Stimulated activated CD4-positive, alpha-beta T cell treated with anti-CD3 and anti-CD28 coated beads, Interleukin-12 subunit alpha, Interleukin-12 subunit beta, amount 100 ng/mL, for 48 hours (primary cell): Measurements from ENCODE around the gene EZH1.
"Not testable (repeated sequence)": the region's sequence is repeated elsewhere in the genome, so short reads cannot be mapped to it uniquely, and the experiment has no call there.

Experiments used
- DNase-seq, 3 donors: peaks; one replicate each; pipeline ENCODE4 v3.0.0-alpha.2; 2020; ENCODE audit warnings: low read depth in 2 of 3, low spot score in 1 of 3

EZH1 gene

DNA sequence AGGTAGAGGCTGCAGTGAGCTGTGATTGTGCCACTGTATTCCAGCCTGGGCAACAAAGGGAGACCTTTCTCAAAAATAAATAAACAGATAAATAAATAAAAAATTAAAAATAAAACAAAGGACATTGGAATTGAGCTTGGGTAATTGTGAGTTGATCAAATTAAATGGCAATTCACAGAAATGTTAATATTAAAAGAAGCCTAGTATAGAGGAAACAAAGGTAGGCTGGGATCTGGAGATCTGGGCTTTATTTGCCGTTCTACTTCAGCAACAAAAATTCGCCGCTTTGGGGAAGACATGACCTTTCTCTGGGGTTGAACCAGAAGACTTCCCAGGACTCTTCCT is 28.1 kb upstream of the EZH1 start:
- DNase-seq, result no peak

DNA sequence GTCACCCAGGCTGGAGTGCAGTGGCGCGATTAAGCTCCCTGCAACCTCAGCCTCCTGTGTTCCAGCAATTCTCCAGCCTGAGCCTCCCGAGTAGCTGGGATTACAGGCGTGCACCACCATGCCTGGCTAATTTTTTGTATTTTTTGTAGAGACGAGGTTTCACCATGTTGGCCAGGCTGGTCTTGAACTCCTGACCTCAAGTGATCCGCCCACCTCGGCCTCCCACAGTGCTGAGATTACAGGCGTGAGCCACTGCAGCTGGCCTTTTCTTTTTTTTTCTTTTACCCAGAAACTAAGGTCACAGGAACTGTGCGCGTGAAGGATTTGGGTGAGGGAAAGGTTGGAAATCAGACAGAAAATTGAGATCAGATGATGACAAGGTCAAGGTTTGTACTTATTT is 25.1 kb upstream of the EZH1 start:
- not testable (repeated sequence) for DNase-seq

DNA sequence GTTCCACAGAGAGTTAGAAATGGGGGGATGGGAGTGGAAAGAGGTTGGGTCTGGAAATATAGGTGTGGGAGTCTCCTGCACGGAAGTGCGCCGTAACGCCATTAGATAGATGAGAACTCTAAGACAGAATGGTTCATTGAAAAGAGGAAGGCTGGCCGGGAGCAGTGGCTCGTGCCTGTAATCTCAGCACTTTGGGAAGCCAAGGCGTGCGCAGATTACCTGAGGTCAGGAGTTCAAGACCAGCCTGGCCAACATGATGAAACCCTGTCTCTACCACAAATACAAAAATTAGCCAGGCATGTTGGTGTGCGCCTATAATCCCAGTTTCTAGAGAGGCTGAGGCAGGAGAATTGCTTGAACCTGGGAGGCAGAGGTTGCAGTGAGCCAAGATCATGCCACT is 23.2 kb upstream of the EZH1 start:
- DNase-seq, result not testable (repeated sequence)

DNA sequence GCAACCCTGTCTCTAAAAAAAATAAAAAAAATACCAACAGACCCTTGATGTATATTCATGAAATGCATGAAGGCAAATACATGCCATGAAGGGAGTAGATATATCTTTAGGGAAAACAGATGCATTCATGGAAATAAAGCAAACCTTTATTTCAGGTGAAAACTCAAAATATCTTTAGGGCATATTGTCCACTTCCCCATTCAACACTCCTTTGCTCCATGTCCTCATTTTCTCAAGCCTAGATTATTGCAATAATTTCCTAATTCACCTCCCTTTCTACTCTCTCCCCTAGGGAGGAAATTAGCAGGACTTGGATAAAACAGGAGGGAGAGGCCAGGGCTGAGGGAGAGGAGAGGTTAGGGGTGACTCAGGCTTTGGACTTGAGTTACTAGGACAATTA is 22.7 kb upstream of the EZH1 start:
- DNase-seq, result no peak

DNA sequence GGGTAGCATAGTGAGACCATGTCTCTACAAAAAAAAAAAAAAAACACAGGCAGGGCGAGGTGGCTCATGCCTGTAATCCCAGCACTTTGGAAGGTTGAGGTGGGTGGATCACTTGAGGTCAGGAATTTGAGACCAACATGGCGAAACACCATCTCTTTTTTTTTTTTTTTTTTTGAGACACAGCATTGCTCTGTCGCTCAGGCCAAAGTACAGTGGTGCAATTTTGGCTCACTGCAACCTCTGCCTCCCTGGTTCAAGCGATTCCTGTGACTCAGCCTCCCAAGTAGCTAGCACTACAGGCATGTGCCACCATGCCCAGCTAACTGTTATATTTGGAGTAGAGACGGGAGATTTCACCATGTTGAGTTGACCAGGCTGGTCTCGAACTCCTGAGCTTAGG is 21.3 kb upstream of the EZH1 start:
- DNase-seq, result no peak

DNA sequence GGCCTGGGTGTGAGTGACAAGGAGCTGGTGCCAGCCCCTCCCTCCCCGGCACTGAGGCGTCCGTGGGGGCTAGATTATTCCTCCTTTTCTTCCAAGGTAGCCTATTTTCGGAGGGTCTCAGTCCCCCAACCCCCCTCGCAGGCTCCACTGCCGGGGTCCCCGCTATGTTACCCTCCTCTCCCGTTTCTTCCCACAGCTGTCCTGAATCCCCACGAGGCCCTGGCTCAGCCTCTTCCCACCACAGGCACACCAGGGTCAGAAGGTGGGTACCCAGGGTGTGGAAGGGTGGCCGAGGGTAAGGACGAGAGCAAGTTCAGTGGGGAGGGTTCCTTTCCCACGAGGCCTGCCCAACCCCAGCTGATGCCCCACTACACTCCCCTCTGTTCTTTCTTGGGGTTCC is 16.8 kb upstream of the EZH1 start:
- DNase-seq, result no peak

DNA sequence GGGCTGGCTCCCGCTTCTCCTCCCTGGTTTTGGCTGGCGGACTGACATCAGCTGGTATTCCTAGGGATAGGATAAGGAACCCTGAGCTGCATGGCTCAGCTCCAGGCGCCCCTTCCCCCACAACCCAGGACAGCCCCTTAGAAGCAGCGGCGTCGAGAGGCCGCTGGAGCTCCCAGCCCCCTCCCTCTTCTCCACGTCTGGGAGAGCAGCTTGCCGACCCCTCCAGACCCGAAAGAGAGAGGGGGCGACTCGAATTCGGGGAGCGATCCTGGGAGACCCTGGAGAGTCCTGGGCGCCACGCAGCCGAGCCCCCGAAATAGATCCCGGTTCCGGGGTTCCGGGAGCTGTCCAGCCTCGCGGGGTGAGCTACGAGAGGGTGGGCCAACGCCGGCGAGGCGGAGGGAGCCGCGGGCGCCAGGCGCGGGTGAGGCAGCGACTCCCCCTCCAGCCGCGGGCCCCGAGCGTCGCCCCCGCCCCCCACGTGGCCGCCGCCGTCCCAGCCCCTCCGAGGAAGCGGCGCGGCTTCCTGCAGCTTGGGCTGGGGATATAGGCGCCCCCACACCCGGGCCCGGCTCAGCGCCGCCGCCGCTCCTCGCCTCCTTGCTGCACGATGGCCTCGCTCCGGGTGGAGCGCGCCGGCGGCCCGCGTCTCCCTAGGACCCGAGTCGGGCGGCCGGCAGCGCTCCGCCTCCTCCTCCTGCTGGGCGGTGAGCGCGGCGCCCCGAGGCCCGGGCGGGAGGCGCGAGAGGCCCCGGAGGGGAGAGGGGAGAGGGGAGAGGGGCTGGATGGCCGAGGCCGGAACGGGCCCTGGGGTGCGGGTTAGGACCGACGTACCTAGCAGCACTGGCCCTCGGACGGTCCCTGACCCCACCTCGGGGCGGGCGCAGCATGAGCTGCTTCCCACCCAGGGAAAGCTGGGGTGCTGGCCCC is 16.1 kb upstream of the EZH1 start, which contains the start of gene RAMP2:
Gene RAMP2 (plus strand): TSS at position 576 of the 930 bp plus-strand sequence. CDS start 35 bp downstream, at position 611.
- DNase-seq, result no peak

DNA sequence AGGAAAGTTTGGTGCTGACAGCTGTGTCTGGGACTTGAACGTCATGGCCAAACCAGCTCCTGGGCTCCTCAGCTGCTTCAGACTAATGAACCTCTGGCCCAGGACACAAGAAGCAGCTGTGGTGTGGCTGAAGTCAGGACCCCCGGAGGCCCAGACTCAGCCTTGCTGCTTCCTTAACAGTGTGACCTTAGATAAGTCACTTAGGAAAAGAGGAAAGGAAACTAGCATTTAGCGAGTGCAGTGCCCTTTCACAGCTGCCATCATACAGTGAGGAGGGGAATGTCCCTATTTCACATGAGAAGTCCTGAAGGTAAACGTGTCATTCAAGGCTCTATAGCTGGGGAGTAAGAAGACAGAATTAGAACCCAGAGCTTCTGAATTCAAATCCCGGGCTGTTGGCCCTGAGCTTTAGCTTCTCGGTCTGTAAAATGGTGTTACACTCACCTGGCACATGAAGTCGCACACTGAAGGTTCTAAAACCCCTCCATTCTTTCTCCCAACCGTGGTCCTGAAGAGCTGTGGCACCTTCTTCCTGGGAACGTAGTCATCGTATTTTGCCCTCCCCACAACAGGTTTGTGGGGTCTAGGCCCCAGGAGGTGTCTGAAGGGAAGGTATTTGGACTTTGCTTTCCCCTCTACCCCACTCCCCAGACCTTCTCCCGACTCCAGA is 15.3 kb upstream of the EZH1 start:
- no peak for DNase-seq

DNA sequence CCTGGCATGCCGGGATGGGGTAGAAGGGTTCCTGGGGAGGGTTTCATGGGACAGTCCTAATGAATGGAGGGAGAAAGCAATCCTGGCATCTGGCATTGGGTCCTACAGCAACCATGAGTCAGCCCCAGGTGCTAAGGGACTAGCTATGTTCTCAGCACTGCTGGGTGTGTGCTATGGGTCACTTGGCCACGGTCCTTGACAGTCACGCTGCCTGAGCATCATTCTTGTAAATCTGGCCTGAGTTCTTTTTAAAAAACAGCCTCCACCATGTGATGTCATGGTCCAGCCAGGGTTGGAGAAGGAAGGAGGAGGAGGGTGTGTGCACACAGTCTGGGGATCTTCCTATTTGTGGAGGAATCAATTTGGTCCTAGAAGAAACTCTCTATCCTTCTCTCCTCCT is 9.9 kb upstream of the EZH1 start:
- DNase-seq, result no peak

DNA sequence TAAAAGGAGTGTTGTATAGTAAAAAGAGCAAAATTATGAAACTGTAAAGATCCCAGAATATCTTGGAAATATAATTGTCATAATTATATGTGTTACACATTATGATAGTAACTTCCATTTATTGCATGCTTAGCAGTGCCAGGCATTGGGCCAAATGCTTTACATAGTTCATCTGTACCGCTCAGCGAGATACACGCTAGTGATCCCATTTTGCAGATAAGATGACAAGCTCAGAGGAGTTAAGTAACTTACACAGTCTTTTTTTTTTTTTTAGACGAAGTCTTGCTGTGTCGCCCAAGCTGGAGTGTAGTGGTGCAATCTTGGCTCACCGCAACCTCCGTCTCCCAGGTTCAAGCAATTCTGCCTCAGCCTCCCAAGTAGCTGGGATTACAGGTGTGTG is 6.8 kb upstream of the EZH1 start:
- DNase-seq, result no peak

DNA sequence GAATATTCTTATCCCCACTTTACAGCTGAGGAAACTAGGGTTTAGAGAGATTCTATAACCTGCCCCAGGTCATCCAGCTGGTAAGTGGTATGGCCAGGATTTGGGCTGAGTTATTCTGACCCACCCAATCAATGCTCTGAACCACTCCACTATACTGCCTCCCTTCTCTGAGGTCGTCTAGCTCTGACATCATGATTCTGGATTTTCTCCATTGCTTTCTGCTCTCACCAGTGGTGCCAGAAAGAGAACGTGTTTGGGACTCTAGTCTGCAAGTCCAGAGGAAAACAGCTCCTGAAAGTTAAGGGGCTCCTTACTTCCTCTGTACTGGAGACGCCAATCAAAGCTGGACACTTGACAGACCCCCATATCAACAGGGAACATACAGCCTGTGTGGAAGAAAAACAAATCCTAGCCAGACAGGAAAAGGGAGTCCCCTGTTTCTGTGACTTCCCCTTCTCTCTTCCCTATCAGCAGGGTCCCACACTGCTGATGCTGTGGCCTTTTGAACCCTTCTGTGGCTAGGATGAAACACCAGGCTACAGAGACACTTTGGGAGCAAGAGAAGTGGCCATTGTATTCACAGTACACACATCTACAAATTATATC is 6.0 kb upstream of the EZH1 start:
- no peak for DNase-seq

DNA sequence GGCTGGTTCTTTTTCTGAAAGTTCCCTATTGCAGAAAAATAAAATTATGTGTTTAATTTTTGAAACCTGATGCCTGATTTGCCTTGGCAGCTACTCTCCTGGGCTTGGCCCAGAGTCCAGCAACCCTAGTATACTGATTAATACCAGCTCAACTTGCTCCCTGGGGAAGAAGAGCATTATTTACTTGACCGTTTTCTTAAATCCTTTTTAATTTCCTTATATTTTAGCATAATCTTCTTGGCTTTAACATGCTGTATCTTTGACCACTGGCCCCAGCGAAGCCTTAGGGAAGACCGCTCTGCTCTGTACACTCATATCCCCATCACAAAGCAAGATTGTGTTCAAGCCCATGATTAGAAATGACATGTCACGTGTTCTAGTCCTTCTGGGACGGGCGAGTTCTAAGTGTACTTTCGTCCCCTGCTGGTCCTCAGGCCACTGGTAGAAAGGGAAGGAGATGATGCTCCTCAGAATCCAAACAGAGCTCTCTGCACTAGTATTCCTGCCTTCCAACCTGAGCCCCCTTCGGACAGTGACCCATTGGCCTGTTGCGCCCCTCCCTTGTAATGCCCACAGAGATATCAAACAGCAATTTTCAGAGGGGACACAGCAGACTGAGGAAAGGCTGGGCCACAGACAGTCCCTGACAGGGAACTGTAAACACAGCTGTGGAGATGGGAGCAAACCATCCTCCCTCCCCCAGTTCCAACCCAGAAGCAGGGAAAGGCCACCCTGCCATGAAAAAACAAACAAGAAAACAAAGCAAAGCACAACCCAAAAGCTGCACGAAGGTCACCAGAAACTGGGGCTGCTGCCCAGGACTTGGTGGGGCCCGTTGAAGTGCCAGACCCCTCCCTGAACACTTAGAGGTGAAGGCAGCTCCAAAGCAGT is 4.3 kb upstream of the EZH1 start:
- no peak for DNase-seq

DNA sequence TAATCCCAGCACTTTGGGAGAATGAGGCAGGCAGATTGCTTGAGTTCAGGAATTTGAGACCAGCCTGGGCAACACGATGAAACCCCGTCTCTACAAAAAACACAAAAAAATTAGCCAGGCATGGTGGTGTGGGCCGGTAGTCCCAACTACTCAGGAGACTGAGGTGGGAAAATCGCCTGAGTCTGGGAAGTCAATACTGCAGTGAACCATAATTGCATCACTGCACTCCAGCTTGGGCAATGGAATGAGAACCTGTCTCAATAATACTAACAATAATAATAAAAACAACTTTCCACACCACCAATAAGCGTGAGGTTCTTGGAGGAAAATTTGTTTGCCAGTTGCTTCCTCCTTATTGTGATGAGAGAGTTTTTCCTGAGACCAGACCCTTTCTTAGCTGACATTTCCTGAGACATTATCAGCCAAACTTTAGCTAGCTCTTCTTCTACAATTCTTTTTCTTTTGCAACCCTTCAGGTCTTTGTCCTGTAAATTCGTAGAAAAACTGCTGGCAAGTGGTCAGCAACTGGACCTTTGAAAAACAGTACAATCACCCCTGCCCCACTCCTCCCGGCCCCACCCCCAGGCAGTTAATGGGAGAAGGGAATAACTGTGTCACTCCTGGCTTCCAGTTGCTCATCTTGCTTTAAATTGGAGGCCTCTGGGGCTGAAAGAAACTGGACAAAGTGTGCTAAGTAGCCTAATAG is 3.5 kb upstream of the EZH1 start:
- no peak for DNase-seq

DNA sequence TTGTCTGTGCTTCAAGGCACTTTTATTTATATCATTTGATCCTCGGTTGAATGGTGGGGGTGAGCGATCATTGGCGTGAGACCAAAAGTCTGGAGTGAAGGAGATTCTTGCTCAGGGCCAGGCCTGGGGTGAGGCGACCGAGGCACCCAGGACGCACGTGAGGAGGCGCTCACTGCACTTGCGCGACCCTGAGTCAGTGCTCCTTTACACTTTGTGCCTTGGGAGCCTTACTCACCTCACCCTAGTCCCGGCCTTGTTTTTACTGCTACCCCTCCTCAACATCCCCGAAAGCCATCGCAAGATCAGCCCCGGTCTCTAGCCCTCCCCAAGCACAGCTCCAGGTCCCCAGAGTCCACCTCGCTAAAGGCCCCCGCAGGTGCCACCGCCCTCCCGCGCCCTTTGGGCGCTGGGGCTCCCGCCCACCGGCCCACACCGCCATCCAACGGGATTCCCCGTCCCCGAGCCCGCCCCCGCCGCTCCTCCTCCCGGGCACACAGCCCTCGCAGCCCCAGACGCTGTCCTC is 496 bp downstream of the EZH1 start:
- DNase-seq, result peak; percentile 54 to 77 (median 55)

DNA sequence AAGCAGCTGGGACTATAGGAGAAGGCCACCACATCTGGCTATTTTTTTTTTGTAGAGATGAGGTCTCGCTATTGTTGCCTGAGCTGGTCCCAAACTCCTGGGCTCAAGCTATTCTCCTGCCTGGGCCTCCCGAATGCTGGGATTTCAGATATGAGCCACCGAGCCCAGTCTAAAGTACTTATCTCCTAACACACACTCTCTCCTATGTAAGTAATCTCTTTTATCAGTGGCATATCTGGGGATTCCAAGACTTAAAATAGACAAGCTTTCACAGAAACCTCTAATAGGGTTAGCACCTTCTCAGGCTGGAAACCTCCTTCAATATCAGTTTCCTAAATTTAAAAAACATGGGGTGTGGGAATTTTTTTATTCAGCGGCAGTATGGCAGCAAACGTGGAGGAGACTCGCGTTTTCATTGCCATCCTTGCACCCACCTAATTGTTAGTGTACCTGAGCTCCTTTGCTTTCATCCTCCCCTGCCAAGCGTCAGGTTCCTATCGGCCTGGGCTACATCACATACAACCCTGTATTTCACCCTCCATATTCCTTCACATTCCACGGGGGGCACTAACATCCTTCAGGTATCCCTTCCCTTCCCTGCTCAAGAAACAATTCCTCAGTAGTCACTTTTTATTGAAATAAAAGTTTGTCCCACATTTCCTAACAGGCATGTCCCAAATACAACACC is 1.1 kb downstream of the EZH1 start:
- no peak for DNase-seq

DNA sequence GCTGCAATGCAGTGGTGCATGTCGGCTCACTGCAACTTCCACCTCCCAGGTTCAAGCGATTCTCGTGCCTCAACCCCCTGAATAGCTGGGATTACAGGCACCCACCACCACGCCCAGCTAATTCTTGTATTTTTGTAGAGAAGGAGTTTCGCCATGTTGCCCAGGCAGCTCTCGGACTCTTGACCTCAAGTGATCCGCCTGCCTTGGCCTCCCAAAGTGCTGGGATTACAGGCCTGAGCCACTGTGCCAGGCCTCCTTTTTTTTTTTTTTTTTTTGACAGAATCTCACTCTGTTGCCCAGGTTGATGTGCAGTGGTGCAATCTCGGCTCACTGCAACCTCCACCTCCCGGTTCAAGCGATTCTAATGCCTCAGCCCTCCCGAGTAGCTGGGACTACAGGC is 1.9 kb downstream of the EZH1 start:
- DNase-seq, result not testable (repeated sequence)

DNA sequence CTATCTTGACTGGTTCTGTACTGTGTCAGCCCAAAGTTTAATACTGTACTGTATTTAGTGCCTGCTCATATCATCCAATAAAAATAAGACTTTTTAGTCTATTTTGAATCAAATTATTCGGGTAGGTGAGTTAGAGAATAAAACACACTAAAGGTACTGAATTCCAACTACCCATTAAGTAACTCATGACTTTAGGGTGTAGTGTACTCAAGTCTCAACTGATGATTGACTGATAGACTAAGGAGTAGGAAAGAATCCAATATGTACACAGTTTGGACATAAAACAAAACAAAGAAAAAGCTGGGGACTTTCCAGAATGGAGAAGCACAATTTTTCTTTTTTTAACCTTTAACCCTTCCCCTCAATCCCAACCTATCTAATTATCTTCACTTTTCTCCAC is 4.1 kb downstream of the EZH1 start:
- DNase-seq, result no peak

DNA sequence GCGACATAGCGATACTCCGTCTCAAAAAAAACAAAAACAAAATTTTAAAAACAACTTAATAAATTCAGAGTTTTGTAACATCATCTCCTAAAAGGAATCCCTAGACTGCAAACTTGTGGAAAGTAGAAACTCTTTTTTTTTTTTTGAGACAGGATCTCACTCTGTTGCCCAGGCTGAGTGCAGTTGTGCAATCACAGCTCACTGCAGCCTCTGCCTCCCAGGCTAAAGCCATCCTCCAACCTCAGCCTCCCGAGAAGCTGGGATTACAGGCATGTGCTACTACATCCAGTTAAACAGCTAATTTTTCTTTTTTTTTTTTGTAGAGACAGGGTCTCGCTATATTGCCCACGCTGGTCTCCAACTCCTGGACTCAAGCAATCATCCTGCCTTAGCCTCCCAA is 19.7 kb downstream of the EZH1 start:
- DNase-seq, result no peak

DNA sequence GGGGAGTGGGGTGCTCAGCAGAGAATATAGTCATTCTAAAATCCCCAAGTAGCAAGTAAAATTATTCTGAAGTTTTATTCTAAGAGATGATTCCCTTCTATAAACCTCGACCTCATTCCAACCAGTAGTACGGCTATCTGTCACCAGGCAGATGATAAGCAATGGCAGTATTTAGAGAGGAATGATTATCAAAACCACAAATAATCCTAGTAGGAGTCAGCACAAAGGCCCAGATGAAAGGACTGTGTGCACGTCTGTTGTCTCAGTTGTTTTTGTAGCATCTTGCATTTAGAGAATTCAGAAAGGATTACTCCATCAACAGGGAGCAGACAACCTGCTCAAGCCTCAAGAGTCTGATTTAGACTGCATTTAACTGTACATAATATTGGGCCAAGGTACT is 21.2 kb downstream of the EZH1 start:
- no peak for DNase-seq
